Uterus (tissue), 4 donors: ENCODE measurements around the gene GSC2. TPM values are rescaled to one million over a fixed set of nuclear protein-coding genes. Genes with fewer than 3 reads are reported as not detected.

Source experiments
- DNase-seq, 2 donors: peaks; one replicate each; pipeline ENCODE4 v3.0.0-alpha.2; 2019 to 2020
- H3K27ac ChIP-seq, 2 donors: fragments of 200-600 bp; sonication (generic); 1 replicate in 1 of 2; 2 replicates in 1 of 2; pipeline ENCODE4 v1.5.1; 2016 to 2018
- H3K27me3 ChIP-seq, 2 donors: fragments of 200-600 bp; sonication (generic); one replicate each; pipeline ENCODE4 v1.5.1; 2018 to 2019; ENCODE audit warnings: control low read depth in 1 of 2
- H3K36me3 ChIP-seq, 2 donors: fragments of 200-600 bp; sonication (generic); one replicate each; pipeline ENCODE4 v1.5.1; 2019; ENCODE audit warnings: control low read depth in 1 of 2
- H3K4me1 ChIP-seq, 2 donors: fragments of 200-600 bp; sonication (generic); one replicate each; pipeline ENCODE4 v1.5.1; 2018 to 2019; ENCODE audit warnings: control low read depth in 1 of 2
- H3K4me3 ChIP-seq, 2 donors: fragments of 200-600 bp; sonication (generic); 1 replicate in 1 of 2; 2 replicates in 1 of 2; pipeline ENCODE4 v1.5.1; 2018 to 2019; ENCODE audit warnings: mild to moderate bottlenecking in 1 of 2
- H3K9me3 ChIP-seq, 2 donors: fragments of 200-600 bp; sonication (generic); one replicate each; pipeline ENCODE4 v1.5.1; 2019; ENCODE audit warnings: control low read depth in 1 of 2
- POLR2A ChIP-seq, 2 donors: fragments of 450-650 bp; IDR thresholded peaks; one replicate each; pipeline ENCODE4 v1.6.1; 2016; ENCODE audit warnings: antibody characterized with exemption in 2 of 2, mild to moderate bottlenecking in 1 of 2, moderate library complexity in 1 of 2
- intact Hi-C: fragments of 100-400 bp; cut with DNase I; formaldehyde crosslinking; loops from one replicate; pipeline ENCODE4 v1.15.1; 2023; ENCODE audit warnings: low total_unique reads
- total RNA-seq, 4 donors: library from RNA; depleted of rRNA in 3 of 4; stranded (reverse); fragments of >200 nt in 3 of 4; gene quantifications; one replicate each; pipeline versions ENCODE4 v1.1.0 to v1.2.4, GENCODE V29; 2014 to 2023
- TF ChIP-seq, protein P1 (sequence below), 4 experiments: fragments of 200-600 bp in 2 of 4; fragments of 450-650 bp in 2 of 4; sonication (generic) in 2 of 4; IDR thresholded peaks; one replicate each; pipeline ENCODE4 v1.5.1; 2016 to 2019; ENCODE audit warnings: antibody characterized with exemption in 4 of 4, mild to moderate bottlenecking in 2 of 4, moderate library complexity in 1 of 4
- donor health status: DM: yes; HTN: yes; CAD: no.

Gene GSC2
- total RNA-seq, 4 donors from 2014 or later, result not detected

GRCh38 chr22:19110064-19110458, 40.0 kb downstream of the GSC2 start:
- intact Hi-C loops, result no loop called here
- no peak for DNase-seq
- Histone ChIP-seq H3K36me3 (no peaks in the 10 kb centered on the region), H3K4me3 (no peak overlapping the region), H3K4me1 (peaks cover 0 to 12% of the 10 kb centered on the region in 2 donors), H3K9me3 (no peaks in the 10 kb centered on the region), H3K27me3 (no peaks in the 10 kb centered on the region), H3K27ac (no peak overlapping the region)
- TF ChIP-seq, protein P1, sequence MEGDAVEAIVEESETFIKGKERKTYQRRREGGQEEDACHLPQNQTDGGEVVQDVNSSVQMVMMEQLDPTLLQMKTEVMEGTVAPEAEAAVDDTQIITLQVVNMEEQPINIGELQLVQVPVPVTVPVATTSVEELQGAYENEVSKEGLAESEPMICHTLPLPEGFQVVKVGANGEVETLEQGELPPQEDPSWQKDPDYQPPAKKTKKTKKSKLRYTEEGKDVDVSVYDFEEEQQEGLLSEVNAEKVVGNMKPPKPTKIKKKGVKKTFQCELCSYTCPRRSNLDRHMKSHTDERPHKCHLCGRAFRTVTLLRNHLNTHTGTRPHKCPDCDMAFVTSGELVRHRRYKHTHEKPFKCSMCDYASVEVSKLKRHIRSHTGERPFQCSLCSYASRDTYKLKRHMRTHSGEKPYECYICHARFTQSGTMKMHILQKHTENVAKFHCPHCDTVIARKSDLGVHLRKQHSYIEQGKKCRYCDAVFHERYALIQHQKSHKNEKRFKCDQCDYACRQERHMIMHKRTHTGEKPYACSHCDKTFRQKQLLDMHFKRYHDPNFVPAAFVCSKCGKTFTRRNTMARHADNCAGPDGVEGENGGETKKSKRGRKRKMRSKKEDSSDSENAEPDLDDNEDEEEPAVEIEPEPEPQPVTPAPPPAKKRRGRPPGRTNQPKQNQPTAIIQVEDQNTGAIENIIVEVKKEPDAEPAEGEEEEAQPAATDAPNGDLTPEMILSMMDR (IDR thresholded peaks at IDR 0.05), result no peak
- no peak for TF ChIP-seq POLR2A (IDR thresholded peaks at IDR 0.05)

DNA sequence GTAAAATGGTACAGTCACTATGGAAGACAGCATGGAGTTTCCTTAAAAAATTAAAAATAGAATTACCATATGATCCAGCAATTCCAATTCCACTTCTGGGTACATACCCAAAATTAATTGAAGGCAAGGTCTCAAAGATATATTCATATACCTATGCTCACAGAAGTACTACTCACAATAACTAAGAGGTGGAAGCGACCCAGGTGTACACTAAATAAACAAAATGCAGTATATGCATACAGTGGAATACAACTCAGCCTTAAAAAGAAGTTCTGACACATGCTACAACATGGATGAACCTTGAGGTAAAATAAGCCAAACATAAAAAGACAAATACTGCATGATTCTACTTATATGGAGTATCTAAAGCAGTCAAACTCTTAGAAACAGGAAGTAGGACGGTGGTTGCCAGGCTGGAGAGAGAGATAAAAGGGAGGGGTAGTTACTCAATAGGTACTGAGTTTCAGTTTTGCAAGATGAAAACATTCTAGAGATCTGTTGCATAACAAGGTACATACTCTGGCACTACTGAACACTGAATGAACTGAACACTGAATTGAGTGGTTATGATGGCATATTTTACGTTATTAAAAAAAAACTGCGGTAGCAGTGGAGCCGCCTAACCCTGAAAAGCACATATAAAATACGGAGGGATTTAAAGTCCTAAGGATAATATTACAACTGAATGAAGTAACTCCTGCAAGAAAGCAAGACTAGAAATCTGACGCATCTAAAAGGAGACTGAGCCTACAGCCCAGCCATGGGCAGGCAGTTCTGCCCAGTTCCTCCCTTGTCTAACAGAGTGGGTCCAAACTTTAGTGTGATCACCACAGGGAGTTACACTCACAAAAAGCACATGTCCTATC, 40.7 kb downstream of the GSC2 start:
- Histone ChIP-seq H3K9me3 (no peaks in the 10 kb centered on the region), H3K4me3 (no peak overlapping the region), H3K27ac (no peak overlapping the region), H3K27me3 (no peaks in the 10 kb centered on the region), H3K36me3 (no peaks in the 10 kb centered on the region), H3K4me1 (peaks cover 0 to 12% of the 10 kb centered on the region in 2 donors)
- intact Hi-C loops, result no loop called here
- DNase-seq, result no peak
- TF ChIP-seq, protein P1 (IDR thresholded peaks at IDR 0.05), result no peak
- no peak for TF ChIP-seq POLR2A (IDR thresholded peaks at IDR 0.05)

DNA sequence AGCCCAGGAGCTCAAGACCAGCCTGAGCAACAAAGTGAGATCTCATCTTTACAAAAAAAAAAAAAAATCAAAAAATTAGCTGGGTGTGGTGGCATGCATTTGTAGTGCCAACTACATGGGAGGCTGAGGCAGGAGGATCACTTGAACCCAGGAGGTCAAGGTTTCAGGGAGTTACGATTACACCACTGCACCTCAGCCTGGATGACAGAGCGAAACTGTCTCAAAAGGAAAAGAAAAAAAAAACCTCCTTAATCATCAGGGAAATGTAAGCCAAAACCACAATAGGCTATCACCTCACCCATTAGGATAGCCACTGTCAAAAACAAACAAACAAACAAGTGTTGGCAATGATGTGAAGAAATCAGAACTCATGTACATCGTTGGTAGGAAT, 41.3 kb downstream of the GSC2 start:
- Histone ChIP-seq H3K4me3 (no peak overlapping the region), H3K4me1 (peaks cover 0 to 12% of the 10 kb centered on the region in 2 donors), H3K36me3 (no peaks in the 10 kb centered on the region), H3K9me3 (no peaks in the 10 kb centered on the region), H3K27me3 (no peaks in the 10 kb centered on the region), H3K27ac (no peak overlapping the region)
- DNase-seq, result no peak
- intact Hi-C loops, result no loop called here
- TF ChIP-seq, protein P1 (IDR thresholded peaks at IDR 0.05), result no peak
- no peak for TF ChIP-seq POLR2A (IDR thresholded peaks at IDR 0.05)

DNA sequence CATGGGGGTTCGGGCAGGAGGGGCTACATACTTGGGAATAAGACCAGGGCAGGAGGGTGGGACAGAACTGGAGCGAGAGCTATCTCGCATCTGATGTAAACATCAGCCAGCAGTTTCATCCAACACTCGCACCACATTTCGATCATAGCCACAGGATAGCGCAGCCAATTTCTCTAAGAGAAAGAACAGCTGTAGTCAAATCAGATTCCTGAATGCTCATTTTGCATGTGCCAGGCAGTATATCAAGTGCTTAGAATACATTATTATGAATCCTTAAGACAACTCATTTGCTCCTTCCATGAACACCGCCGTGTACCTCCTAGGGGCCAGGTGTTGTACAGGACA, 42.4 kb downstream of the GSC2 start:
- intact Hi-C loops, result no loop called here
- H3K4me3 ChIP-seq, result no peak overlapping the region
- no peaks in the 10 kb centered on the region for H3K36me3 ChIP-seq
- no peaks in the 10 kb centered on the region for H3K9me3 ChIP-seq
- H3K27ac ChIP-seq, result no peak overlapping the region
- no peaks in the 10 kb centered on the region for H3K27me3 ChIP-seq
- peaks cover 0 to 12% of the 10 kb centered on the region in 2 donors for H3K4me1 ChIP-seq
- TF ChIP-seq, protein P1 (IDR thresholded peaks at IDR 0.05), result no peak
- TF ChIP-seq POLR2A (IDR thresholded peaks at IDR 0.05), result no peak
- no peak for DNase-seq

DNA sequence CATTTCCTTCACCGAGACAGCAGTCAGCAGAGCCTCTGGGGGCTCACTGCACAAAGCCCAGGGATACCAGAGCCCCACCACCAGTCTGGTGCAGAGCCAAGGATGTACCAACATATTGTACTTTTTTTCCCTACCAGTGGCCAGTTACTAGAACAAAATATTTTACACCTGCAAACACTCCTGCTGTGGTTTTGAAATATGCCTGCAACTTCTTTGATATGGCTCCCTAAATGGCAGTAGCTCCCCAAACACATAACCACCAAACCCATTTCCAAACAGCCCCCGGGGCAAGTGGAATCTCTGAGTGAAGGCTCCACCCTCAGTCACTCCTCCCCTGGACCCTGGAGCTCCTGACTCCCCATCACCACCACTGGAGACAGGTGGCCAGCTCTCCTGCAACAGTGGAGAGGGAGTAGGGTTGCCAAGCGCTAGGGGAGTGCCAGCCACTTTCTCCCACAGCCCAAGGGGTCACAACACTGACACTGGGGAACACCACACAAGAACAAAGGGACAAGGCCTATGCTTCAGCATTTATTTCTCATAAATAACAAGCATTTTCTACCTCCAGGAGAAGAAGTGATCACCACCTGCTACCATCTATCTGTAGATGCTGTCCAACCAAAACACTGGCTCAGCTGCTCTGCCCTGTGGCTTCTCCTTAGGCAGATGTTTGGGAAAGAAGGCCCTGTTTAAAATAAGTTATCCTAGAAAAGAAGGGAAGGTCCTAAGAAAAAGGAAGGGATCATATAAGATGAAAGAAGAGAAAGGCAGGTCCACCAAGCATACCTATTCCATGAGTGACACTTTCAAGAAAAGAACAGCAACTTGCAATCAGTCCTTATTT, 43.0 kb downstream of the GSC2 start:
- peaks cover 0 to 12% of the 10 kb centered on the region in 2 donors for H3K4me1 ChIP-seq
- H3K27ac ChIP-seq, result no peak overlapping the region
- H3K27me3 ChIP-seq, result no peaks in the 10 kb centered on the region
- no peak overlapping the region for H3K4me3 ChIP-seq
- intact Hi-C loops, result no loop called here
- no peaks in the 10 kb centered on the region for H3K9me3 ChIP-seq
- no peak for TF ChIP-seq POLR2A (IDR thresholded peaks at IDR 0.05)
- TF ChIP-seq, protein P1 (IDR thresholded peaks at IDR 0.05), result no peak
- H3K36me3 ChIP-seq, result no peaks in the 10 kb centered on the region
- DNase-seq, result no peak
